HepG2 (cell line): ENCODE results near the gene U2SURP. TPM values are rescaled to one million over a fixed set of nuclear protein-coding genes. Genes with fewer than 3 reads are reported as not detected.

Experiments
- GATAD2A ChIP-seq: IDR thresholded peaks from 2 replicates; pipeline ENCODE4 v1.6.1; 2016
- HOXA7 ChIP-seq: sonication (generic); formaldehyde crosslinking; IDR thresholded peaks from 2 replicates; pipeline ENCODE4 v1.8.1; 2022; ENCODE audit warnings: mild to moderate bottlenecking, missing genetic modification reagents, moderate library complexity
- IKZF1 ChIP-seq: fragments of 450-650 bp; IDR thresholded peaks from 2 replicates; pipeline ENCODE4 v1.7.1; 2016
- NCOR1 ChIP-seq: fragments of 200-600 bp; sonication (generic); IDR thresholded peaks from 2 replicates; pipeline ENCODE4 v1.7.0; 2017; ENCODE audit warnings: antibody characterized with exemption, low read length, borderline replicate concordance
- PRMT3 ChIP-seq: sonication (generic); formaldehyde crosslinking; IDR thresholded peaks from 2 replicates; pipeline ENCODE4 v1.8.1; 2022; ENCODE audit warnings: low read depth, mild to moderate bottlenecking, moderate library complexity, missing genetic modification reagents, borderline replicate concordance
- ZBTB2 ChIP-seq: sonication (generic); formaldehyde crosslinking; IDR thresholded peaks from 2 replicates; pipeline ENCODE4 v1.8.0; 2022; ENCODE audit warnings: low read depth, missing genetic modification reagents
- ZMYM4 ChIP-seq: sonication (generic); formaldehyde crosslinking; IDR thresholded peaks from 2 replicates; pipeline ENCODE4 v1.8.1; 2023; ENCODE audit warnings: mild to moderate bottlenecking, missing genetic modification reagents
- ZNF24 ChIP-seq: fragments of 450-650 bp; IDR thresholded peaks from 2 replicates; pipeline ENCODE4 v1.6.1; 2017; ENCODE audit warnings: antibody characterized with exemption, mild to moderate bottlenecking
- ZNF292 ChIP-seq: sonication (generic); formaldehyde crosslinking; IDR thresholded peaks from 2 replicates; pipeline ENCODE4 v1.8.1; 2022; ENCODE audit warnings: mild to moderate bottlenecking, low read depth, missing genetic modification reagents, borderline replicate concordance
- ZNF329 ChIP-seq: sonication (generic); formaldehyde crosslinking; IDR thresholded peaks from 2 replicates; pipeline ENCODE4 v1.9.0; 2021; ENCODE audit warnings: low read depth, mild to moderate bottlenecking, missing genetic modification reagents
- ZNF484 ChIP-seq: sonication (generic); formaldehyde crosslinking; IDR thresholded peaks from 2 replicates; pipeline ENCODE4 v1.5.1; 2020; ENCODE audit warnings: mild to moderate bottlenecking, low read depth, missing genetic modification reagents, borderline replicate concordance
- ZNF746 ChIP-seq: sonication (generic); formaldehyde crosslinking; IDR thresholded peaks from 2 replicates; pipeline ENCODE4 v1.8.0; 2022; ENCODE audit warnings: mild to moderate bottlenecking, missing genetic modification reagents
- polyA plus RNA-seq, 8 experiments: library from polyadenylated mRNA; depleted of rRNA in 3 of 8; stranded (reverse) in 7 of 8; unstranded in 1 of 8; fragments of >200 nt; fragmentation: Illumina TruSeq in 4 of 8; extraction: Trizol in 4 of 8; gene quantifications; 2 replicates each; pipeline versions ENCODE4 v1.2.1 to v1.2.3, GENCODE V29; 2011 to 2016; ENCODE audit warnings: low read depth in 4 of 8, missing spikeins in 1 of 8, mixed read lengths in 1 of 8; ENCODE audit not compliant: insufficient read depth in 1 of 8
- total RNA-seq, 5 experiments: library from RNA; depleted of rRNA; stranded (reverse); fragments of >200 nt; fragmentation: Illumina TruSeq; extraction: Trizol; gene quantifications; 2 replicates each; pipeline ENCODE4 v1.2.3, GENCODE V29; 2016; ENCODE audit warnings: low read depth in 1 of 5
- TF ChIP-seq, protein P1 (sequence below): sonication (generic); formaldehyde crosslinking; IDR thresholded peaks from 2 replicates; pipeline ENCODE4 v1.4.0; 2020; ENCODE audit warnings: mild to moderate bottlenecking, missing genetic modification reagents
- TF ChIP-seq, protein P2 (sequence below): sonication (generic); formaldehyde crosslinking; IDR thresholded peaks from 2 replicates; pipeline ENCODE4 v1.4.0; 2020; ENCODE audit warnings: missing genetic modification reagents, borderline replicate concordance
- TF ChIP-seq, protein P3 (sequence below): sonication (generic); formaldehyde crosslinking; IDR thresholded peaks from 2 replicates; pipeline ENCODE4 v1.4.0; 2020; ENCODE audit warnings: missing genetic modification reagents, mild to moderate bottlenecking, borderline replicate concordance
- TF ChIP-seq, protein P4 (sequence below): sonication (generic); formaldehyde crosslinking; IDR thresholded peaks from 2 replicates; pipeline ENCODE4 v1.4.0; 2020; ENCODE audit warnings: missing genetic modification reagents, borderline replicate concordance

Gene U2SURP
- total and polyA plus RNA-seq, 2 of the 13 experiments (the other 11 are each of a cell fraction or from before 2014, with no cell fraction given): 55.9 to 173 TPM

GRCh38 chr3:142952272-142953193, 48.8 kb upstream of the U2SURP start (continued):
- TF ChIP-seq ZBTB2 (CRISPR knock-in tag) (no peak), ZNF329 (CRISPR knock-in tag) (peak; percentile 99), ZNF746 (CRISPR knock-in tag) (no peak), GATAD2A (CRISPR knock-in tag) (peak; percentile 23; the same call in 1 of the 2 replicates), NCOR1 (no peak), PRMT3 (CRISPR knock-in tag) (0 out of 2 replicates have a peak, but pooled peaks have one; percentile 33), HOXA7 (no peak), ZNF24 (no peak), ZMYM4 (CRISPR knock-in tag) (no peak), ZNF292 (peak; percentile 47; the same call in 1 of the 2 replicates), IKZF1 (no peak), ZNF484 (CRISPR knock-in tag) (no peak)
- TF ChIP-seq, protein P1, sequence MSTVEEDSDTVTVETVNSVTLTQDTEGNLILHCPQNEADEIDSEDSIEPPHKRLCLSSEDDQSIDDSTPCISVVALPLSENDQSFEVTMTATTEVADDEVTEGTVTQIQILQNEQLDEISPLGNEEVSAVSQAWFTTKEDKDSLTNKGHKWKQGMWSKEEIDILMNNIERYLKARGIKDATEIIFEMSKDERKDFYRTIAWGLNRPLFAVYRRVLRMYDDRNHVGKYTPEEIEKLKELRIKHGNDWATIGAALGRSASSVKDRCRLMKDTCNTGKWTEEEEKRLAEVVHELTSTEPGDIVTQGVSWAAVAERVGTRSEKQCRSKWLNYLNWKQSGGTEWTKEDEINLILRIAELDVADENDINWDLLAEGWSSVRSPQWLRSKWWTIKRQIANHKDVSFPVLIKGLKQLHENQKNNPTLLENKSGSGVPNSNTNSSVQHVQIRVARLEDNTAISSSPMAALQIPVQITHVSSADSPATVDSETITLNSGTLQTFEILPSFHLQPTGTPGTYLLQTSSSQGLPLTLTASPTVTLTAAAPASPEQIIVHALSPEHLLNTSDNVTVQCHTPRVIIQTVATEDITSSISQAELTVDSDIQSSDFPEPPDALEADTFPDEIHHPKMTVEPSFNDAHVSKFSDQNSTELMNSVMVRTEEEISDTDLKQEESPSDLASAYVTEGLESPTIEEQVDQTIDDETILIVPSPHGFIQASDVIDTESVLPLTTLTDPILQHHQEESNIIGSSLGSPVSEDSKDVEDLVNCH: 0 out of 2 replicates have a peak, but pooled peaks have one; percentile 8
- TF ChIP-seq, protein P2, sequence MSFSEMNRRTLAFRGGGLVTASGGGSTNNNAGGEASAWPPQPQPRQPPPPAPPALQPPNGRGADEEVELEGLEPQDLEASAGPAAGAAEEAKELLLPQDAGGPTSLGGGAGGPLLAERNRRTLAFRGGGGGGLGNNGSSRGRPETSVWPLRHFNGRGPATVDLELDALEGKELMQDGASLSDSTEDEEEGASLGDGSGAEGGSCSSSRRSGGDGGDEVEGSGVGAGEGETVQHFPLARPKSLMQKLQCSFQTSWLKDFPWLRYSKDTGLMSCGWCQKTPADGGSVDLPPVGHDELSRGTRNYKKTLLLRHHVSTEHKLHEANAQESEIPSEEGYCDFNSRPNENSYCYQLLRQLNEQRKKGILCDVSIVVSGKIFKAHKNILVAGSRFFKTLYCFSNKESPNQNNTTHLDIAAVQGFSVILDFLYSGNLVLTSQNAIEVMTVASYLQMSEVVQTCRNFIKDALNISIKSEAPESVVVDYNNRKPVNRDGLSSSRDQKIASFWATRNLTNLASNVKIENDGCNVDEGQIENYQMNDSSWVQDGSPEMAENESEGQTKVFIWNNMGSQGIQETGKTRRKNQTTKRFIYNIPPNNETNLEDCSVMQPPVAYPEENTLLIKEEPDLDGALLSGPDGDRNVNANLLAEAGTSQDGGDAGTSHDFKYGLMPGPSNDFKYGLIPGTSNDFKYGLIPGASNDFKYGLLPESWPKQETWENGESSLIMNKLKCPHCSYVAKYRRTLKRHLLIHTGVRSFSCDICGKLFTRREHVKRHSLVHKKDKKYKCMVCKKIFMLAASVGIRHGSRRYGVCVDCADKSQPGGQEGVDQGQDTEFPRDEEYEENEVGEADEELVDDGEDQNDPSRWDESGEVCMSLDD (CRISPR knock-in tag): no peak
- TF ChIP-seq, protein P3, sequence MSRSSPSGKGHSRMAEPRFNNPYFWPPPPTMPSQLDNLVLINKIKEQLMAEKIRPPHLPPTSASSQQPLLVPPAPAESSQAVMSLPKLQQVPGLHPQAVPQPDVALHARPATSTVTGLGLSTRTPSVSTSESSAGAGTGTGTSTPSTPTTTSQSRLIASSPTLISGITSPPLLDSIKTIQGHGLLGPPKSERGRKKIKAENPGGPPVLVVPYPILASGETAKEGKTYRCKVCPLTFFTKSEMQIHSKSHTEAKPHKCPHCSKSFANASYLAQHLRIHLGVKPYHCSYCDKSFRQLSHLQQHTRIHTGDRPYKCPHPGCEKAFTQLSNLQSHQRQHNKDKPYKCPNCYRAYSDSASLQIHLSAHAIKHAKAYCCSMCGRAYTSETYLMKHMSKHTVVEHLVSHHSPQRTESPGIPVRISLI (CRISPR knock-in tag): no peak
- TF ChIP-seq, protein P4, sequence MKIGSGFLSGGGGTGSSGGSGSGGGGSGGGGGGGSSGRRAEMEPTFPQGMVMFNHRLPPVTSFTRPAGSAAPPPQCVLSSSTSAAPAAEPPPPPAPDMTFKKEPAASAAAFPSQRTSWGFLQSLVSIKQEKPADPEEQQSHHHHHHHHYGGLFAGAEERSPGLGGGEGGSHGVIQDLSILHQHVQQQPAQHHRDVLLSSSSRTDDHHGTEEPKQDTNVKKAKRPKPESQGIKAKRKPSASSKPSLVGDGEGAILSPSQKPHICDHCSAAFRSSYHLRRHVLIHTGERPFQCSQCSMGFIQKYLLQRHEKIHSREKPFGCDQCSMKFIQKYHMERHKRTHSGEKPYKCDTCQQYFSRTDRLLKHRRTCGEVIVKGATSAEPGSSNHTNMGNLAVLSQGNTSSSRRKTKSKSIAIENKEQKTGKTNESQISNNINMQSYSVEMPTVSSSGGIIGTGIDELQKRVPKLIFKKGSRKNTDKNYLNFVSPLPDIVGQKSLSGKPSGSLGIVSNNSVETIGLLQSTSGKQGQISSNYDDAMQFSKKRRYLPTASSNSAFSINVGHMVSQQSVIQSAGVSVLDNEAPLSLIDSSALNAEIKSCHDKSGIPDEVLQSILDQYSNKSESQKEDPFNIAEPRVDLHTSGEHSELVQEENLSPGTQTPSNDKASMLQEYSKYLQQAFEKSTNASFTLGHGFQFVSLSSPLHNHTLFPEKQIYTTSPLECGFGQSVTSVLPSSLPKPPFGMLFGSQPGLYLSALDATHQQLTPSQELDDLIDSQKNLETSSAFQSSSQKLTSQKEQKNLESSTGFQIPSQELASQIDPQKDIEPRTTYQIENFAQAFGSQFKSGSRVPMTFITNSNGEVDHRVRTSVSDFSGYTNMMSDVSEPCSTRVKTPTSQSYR (CRISPR knock-in tag): no peak
